PFSK-1 (cell line): ENCODE data around the gene PGD.

ENCODE experiments used
- FOXP2 ChIP-seq: optimal IDR thresholded peaks from 2 replicates; pipeline ENCODE3; 2011; ENCODE audit warnings: borderline replicate concordance, control low read depth, inconsistent platforms; ENCODE audit not compliant: insufficient read depth; ENCODE audit errors: extremely low read length, extremely low read depth
- POLR2AphosphoS5 ChIP-seq: IDR thresholded peaks from 2 replicates; pipeline ENCODE4 v1.6.1; 2012; ENCODE audit warnings: low read depth, mild to moderate bottlenecking, control low read depth, low read length, moderate library complexity
- REST ChIP-seq, 2 experiments: IDR thresholded peaks; 2 replicates each; pipeline versions ENCODE4 v1.6.1 to v1.8.0; 2011 to 2012; ENCODE audit warnings: low read depth in 2 of 2, low read length in 2 of 2, control low read depth in 1 of 2, inconsistent platforms in 1 of 2, mild to moderate bottlenecking in 1 of 2, moderate library complexity in 1 of 2; ENCODE audit not compliant: insufficient read depth in 1 of 2
- SIN3A ChIP-seq: IDR thresholded peaks from 2 replicates; pipeline ENCODE4 v1.6.1; 2012; ENCODE audit warnings: mild to moderate bottlenecking, low read length, moderate library complexity, borderline replicate concordance; ENCODE audit not compliant: insufficient read depth
- TAF1 ChIP-seq: IDR thresholded peaks from 2 replicates; pipeline ENCODE4 v1.6.1; 2012; ENCODE audit warnings: low read length, control low read depth, borderline replicate concordance; ENCODE audit not compliant: insufficient read depth

The PGD gene

GRCh38 chr1:10444795-10445397 lies 46.0 kb downstream of the PGD start:
- TF ChIP-seq FOXP2 = no peak
- no peak for TF ChIP-seq TAF1
- no peak for TF ChIP-seq POLR2AphosphoS5
- TF ChIP-seq REST (IDR thresholded peaks at IDR 0.05; ENCODE audit: insufficient read depth in 1 of 2, low read depth in 2 of 2, low read length in 2 of 2) = no peak
- TF ChIP-seq SIN3A = no peak

GRCh38 chr1:10446790-10447422 lies 48.0 kb downstream of the PGD start:
- TF ChIP-seq REST (IDR thresholded peaks at IDR 0.05; ENCODE audit: insufficient read depth in 1 of 2, low read depth in 2 of 2, low read length in 2 of 2) (no peak), SIN3A (no peak), FOXP2 (no peak), TAF1 (no peak), POLR2AphosphoS5 (no peak)

GRCh38 chr1:10449751-10450150 lies 50.9 kb downstream of the PGD start, which contains the start of gene CORT:
TSS of gene CORT (plus strand) at chr1:10450031. CDS start at chr1:10450224, 193 bp downstream.
- TF ChIP-seq FOXP2 (no peak), TAF1 (no peak), REST (IDR thresholded peaks at IDR 0.05; ENCODE audit: insufficient read depth in 1 of 2, low read depth in 2 of 2, low read length in 2 of 2) (no peak), POLR2AphosphoS5 (no peak), SIN3A (no peak)

GRCh38 chr1:10450156-10450814 lies 51.4 kb downstream of the PGD start:
- TF ChIP-seq TAF1 = no peak
- TF ChIP-seq REST (IDR thresholded peaks at IDR 0.05; ENCODE audit: insufficient read depth in 1 of 2, low read depth in 2 of 2, low read length in 2 of 2) = no peak
- TF ChIP-seq POLR2AphosphoS5 = no peak
- TF ChIP-seq SIN3A = no peak
- TF ChIP-seq FOXP2 = no peak
